ENCODE results near the gene PIP5K1B.

Gene PIP5K1B

DNA sequence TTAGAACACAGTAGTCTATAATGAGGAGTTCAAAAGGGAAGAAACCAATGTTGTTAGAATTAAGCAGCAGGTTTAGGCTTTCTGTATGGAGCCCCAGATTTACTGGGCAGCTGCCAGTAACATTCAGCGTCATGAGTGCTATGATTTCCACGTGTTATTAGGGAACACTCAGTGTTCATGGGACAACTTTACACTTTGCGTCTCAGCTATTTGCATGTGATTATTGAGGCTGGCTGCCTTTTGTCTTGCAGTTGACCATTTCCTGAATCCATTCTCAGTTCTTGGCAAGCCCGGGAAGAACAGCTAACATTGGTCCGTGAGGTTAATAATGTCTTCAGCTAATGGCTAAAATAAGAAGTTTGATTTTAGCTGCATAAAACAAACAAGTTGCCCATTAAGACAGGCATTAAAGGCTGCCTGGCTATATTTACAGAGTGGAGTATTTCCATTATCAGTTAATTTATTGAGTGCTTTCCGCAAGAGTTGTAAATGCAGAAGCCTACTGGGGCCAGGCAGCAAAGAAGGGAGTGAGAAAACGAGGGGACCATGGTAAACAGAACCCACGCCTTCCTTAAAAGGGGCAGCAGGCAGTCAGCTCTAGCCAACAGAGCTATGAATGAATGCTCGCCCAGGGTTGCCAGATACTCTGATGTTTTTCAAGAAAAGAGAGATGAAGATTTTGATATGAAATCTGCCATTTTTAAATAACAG, 120.9 kb downstream of the PIP5K1B start:
- no peak for DNase-seq

DNA sequence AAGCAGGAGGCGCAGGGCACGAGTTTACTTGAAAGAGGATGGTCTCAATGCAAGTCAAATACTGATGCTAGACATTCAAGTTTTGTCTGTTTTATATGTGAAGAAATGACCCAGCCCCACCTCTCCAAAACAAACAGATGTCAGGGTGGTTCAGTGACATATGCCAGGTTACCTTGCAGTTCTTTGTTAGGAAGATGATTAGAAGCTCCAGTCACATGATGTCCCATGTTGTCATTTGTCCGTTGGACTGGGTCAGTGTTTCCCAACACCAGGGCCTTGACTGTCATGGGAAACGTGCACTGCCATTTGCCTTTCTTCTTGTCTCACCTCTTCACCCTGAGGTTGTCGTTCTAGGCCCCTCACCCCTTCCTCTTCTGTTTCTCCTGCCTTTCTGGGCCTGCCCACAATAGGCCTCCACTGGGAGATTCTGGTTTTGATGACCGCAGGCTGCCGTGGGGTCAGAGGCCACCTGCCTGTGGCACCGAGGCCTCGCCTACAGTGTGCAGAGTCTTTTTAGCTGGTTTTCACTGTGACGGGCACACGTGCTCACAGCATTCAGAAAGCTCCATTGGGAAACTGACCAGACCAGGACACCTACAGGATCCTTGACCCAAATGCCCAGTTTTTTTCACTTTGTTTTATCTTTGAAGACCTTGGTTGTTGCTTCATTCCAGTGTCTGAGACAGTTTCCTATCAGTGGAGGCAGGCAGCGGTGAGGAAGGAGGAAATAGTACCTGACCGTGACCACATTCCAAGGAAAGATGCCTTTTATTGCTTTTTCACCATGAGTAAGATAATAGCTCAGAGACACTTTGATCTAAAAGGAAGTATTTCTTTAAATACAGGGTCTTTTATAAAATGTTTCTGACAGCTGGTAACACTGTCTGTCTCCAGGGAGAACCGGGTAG, 123.1 kb downstream of the PIP5K1B start:
- no peak for DNase-seq

DNA sequence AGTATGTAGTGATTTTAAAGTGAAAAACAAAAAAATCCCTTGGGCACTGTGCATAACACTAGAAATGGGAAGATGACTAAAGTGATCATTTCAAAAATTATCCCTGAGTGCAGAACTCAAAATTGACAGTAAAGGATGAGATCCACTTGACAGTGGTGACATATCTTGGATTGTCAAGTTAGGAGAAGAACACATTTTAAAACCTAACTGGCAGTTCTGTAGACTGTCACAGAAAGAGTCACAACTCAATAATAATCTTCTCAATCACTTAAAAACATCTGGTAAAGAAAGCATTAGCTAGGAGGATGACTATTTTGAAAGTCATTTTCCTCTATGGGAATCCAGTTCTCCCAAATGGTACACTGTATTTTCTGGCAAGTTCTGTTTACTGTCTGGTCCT, 127.1 kb downstream of the PIP5K1B start:
- DNase-seq = no peak

DNA sequence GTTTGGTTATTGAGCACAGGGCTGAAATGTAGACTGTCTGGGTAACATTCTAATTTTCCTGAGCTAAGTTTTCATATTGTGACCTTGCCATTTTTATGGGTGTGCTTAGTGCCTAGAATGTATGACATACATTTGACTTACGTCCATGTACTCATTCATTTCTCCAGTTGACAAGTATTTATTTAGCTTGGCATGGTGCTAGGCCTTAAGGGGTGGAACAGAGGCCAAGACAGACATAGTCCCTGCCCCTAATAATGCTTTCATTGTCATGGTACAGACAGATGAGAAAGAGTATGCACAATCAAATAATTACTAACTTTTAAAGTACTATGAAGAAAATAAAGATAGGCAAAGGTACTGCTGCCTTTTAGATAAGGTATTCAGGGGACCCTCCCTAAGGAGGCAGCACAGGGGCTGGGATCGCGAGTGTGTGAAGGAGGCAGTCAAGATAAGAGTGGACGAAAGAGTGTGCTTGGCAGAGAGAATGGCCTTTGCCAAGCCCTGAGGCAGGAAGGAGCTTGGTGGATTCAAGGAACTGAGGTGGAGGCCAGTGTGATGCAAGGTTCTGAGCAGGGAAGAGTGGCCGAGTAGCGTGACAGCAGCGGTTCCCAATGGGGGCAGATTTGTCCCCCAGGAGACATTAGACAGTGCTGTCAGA, 128.0 kb downstream of the PIP5K1B start:
- DNase-seq = no peak

DNA sequence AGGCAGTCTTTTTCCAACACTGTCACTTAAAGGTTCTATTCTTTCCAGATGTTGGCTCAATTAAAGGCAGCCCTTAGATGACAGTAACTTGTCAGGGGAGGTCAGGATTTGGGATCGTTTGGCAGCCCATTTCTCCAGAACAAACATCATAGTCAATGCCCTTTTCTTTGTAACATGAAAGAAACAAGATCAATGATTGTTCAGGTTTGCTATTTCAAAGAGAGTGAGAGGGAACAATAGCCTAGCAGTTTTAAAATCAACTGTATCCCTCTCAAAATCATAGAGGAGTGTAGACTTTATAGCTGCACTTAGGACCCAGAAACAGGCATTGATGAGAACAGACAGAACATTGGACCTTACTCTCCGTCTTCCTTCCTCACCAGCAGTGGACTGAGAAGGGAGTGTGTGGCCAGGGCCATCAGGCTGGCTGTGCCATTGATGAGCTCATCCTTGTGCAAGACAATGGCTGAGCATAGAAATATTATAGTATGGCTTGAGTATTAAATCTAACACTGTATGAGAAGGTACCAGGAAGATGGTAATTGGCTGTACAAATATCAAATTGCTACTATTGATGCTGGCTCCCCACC, 130.0 kb downstream of the PIP5K1B start:
- no peak for DNase-seq

DNA sequence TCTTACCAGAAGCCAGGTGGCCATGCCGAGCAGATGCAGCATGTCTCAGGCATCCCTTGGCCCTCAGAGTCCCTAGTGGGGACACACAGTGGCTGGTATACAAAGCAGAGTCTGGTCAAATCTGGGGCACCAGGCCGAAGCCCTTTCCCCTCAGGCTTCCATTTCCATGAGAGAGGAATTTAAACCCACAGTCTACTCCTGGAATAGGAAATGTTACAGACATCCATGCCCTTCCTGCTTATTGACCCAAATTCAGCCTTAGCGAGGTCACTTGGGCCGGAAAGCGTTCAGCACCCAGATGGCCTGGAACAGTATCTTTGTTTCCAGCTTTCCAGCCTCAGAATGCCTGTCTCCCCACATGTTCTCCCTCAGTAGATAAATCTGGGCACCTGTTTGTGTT, 131.7 kb downstream of the PIP5K1B start:
- DNase-seq = no peak

DNA sequence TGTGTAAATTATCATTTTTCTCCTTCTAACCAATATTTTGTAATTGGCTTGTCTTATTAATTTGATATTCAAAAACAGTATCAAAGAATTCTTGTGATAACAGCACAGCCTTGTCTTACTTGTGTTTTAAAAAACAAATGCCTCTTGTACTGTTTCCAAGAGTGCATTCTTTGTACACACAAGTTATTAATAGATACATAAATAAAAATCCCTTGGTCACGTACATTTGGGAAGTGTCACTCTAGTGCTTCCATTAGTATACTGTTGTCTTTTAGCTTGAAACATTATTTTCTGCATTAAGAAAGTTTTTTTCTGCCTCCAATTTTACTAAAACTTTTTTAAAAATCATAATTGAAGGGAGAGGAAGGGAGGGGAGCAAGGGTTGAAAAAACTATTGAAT, 133.2 kb downstream of the PIP5K1B start:
- DNase-seq = no peak

DNA sequence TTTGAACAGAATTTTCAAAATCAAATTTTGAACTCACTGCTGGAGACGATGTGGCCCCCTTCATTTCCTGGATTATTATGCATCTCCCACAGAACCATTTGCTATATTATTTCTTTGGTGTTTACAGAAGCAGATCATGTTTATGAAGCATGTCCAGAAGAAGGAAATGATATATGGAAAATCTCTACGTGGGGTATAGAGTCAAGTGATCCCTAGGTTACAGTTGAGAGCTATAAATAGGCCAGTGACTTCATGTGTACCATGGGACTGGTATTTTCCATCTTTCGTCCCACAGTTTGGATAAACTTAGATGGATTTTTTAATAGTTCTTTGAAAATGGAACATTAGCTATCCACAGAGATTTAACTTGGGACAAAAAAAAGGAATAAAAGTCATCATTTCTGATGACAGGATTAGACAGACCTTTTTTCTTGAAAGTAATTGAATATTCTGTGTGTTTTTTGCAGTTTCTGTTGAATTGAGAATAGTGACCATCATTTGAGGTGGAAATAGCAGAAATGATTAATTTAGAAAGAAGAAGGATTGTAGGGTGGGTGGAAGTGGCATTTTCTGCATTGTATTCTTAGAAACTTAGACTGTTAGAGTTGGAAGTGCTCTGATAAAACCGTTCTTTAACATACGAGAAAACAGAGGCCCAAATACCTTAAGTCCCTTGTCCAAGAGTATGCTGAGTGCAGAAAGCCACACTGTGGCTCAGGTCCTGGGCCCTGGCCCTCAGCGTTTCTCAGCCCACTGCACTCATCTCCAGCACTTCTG, 136.4 kb downstream of the PIP5K1B start:
- DNase-seq = no peak

DNA sequence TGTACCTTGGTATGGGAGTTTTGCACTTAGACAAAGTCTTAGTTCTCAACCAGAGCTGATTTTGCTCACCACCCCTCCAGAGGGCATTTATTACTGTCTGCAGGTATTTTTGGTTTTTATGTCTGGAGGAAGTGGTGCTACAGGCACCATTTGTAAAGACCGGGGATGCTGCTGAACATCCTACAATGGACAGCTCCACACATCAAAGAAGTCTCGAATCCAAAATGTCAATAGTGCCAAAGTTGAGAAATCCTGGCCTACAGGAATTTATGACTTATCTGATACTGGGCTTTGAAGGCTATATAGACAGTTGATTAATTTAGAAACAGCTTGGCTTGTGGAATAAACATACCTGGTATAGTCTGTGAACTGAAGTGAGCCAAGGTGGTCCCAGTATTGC, 137.5 kb downstream of the PIP5K1B start:
- no peak for DNase-seq

DNA sequence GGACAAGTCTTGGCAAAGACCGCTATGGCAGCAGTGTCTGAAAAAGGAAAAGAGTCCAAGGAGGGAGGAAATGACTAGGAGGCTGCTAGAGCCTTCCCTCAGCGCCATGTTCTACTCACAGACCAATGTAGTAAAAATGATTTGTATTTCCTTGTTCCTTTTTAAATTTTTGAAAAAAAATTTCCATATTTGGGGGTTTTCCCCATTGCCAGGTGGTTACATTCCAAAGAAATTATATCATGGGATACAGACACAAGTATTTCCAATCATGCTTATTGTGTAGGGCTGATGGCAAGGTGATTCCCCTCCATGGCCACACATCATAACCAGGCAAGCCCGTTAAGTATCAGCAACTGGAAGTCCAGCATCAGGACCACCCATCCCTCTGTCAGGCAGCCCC, 138.2 kb downstream of the PIP5K1B start:
- DNase-seq = no peak

DNA sequence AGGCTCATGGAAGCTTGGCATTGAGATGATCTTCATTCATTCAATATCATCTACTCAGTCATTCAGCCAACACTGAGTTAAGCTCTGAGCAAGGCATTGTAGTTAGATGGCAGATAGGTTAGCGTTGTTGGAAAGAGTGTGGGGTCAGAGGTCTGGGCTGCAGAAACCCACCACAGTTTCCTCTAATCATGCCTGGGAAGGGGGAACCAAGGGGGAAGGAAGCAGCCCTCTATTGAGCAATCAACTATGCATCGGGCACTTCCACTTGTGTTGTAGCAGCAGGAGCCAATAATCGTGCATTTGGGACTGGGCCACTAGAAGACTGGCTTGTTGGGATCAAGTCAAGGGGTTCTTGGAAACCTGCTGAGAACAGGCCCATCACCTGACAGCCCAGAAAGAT, 139.1 kb downstream of the PIP5K1B start:
- no peak for DNase-seq

DNA sequence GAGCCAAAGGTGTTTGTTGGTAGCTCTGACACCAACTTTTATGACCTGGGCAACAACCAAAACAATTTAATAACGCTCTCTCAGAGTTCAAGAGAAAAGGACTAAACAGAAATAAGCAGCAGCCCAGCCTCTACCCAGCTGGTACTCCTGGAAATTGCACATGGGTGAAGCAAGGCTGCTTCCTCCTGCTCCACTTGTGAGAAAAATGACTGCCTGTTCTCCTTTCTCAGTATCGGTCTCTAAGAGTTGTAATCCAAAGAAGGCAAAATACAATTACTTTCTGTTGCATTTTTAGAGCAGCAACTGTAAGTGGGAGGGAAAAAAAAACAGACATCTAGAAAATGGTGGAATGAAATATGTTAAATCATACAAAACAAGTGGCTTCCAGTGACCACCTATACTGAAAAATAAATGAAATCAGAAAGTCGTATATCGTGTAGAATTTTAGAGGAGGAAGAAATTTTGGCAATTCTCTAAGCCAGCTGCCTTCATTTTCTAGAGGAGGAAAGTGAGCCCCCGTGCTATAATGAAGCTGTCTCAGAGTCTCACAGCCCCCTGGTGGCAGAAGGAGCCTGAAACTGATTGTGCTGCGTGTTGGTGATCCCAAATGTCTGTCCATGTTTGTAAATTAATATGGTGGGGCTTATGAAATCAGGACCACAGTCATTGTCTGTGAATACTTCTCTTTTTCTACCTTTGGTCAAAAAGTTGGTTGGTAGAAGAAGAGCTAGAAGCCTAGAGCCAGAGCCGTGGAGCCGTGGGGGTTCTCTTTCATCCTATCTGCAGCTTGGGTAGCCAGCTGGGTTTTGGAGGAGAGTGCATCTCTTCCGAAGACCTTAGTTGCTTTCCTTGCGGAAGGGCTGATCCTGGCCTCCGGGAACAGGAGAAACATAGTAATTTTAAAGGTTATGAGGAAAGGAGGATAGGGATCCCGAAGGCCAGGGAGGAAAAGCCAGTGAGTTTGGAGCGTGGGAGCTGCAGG, 139.9 kb downstream of the PIP5K1B start:
- no peak for DNase-seq

DNA sequence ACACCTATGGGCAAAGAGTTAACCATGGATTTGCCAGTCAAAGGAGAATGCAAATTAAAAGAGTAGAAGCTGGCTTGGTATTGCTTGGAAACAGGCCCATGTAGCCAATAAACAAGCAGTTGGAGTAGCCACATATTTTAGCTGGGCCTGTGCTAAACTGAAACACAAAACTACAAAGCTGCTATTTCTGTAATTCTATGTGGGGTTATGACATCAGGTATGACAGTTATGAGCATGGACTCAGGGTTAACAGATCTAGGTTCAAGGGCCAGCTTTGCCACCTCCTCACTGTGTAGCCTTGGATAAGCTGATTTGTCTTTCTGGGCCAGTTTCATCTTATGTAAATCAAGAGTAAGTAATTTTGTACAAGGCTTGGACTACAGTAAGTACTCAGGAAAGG, 142.7 kb downstream of the PIP5K1B start:
- no peak for DNase-seq

DNA sequence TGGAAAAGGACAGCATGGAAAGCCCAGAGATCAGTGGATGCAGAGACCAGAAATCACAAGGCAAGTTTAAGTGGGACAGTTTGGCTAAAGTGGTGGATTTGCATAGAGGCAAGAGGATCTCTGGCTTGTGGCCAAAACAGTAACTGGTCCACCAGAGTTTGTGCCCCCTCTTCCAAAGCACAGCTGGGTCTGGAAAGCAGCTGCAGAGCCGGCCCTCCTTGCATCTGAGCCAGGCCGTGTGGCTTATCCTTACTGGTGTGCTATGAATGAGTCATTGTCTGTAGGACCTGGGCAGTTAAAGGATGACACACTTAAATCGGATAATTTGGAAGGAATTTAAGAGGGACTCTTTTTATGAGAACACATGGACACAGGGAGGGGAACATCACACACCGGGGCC, 146.6 kb downstream of the PIP5K1B start:
- no peak for DNase-seq

DNA sequence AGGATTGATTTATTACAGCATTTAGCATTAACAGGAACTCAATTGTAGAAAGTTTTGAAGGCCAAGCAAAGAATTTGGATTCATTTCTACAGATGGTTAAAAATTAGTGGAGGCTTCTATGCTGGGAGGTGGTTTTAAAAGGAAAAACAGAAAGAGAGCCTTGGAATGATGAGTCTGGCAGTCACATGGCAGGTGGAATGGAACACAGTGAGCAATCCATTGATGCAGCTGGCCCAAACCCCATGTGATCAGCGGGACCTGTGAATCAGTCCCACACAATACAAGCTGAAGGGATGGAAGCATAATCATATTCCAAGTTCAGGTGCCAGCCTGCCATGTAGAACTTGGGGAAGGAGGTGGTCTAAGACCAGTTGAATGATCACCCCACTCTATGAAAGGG, 147.9 kb downstream of the PIP5K1B start:
- DNase-seq = no peak

DNA sequence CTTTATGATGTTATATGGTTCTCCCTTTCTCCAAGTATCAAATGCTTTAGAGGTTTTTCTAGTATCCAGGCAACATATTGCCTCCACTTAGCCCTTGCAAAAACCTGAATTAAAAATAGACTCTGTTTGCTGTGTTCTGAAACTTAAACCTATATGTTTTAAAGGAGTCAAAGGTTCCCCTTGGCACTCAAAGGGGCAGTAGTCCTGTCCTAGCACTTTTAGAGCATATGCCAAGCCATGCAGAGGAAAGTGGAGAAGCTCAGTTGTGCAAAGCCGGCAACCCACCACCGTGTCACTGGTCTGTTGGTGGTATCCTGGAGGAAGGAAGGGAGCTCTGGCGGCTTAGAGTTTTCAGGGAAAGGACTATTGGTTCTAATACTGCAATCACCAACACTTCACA, 154.3 kb downstream of the PIP5K1B start:
- no peak for DNase-seq

DNA sequence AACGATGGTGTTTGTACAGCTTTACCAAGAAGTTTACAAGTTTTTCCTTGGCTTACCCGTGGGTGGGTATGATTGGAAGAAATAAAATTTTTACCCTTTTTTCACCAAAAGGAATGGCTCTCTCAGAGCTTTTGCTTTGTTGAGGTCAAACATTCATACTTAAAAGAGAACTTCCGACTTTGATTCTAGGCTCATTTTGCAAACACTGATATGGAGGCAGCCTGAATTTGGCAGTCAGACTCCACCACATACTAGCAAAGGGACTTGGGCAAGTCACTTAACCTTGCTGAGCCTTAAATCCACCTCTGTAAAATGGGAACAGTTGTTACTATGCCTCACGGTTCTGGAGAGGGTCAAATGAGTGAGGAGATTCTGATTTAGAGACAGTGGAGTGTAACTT, 155.4 kb downstream of the PIP5K1B start:
- DNase-seq = no peak

DNA sequence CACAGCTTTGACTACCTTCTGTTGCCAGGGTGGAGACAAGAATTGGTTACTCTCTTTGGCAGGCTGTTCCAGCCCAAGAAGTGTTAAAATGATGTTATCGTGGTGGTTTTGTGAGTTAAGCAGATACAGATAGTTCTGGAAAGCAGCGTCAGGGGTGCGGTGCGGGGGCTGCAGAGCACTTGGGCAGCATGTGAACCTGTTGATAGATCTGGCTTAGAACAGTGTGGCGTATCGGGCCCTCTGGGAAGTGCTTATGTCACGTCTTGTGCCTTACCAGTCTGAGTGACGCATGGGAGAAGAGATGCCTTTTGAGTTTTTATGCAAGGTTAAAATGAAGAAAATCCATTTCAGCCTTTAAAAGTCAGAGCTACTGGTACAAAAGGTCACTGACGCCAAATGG, 156.4 kb downstream of the PIP5K1B start:
- no peak for DNase-seq

DNA sequence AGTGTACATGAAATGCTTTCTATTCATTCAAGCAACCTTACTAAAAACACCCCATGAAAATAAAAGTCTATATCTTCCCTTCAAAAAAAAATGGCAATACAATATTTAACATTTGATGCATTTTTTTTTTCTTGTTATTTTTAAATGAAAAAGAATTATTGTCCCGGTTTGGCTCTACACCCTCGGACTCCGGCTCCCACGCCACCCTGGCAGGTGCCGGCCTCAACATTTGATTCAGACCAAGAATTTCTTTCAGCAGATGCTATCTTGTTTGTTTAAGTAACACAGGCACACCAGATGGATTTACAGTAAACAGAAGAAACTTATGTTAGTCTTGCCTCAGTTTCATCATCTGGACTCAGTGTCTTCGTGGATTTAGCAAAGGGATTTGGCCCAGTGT, 162.0 kb downstream of the PIP5K1B start:
- DNase-seq = no peak

DNA sequence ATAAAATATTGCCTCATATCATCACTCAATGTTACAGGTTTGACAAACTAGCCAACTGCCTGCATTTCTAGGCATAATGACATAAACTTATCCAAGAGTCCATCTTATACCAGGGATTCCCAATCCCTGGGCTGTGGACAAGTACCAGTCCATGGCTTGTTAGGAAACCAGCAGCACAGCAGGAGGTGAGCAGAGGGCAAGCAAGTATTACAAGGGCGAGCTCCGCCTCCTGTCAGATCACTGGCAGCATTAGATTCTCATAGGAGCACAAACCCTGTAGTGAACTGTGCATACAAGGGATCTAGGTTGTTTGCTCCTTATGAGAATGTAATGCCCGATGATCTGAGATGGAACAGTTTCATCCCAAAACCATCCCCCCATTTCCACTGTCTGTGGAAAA, 164.0 kb downstream of the PIP5K1B start:
- DNase-seq = no peak

DNA sequence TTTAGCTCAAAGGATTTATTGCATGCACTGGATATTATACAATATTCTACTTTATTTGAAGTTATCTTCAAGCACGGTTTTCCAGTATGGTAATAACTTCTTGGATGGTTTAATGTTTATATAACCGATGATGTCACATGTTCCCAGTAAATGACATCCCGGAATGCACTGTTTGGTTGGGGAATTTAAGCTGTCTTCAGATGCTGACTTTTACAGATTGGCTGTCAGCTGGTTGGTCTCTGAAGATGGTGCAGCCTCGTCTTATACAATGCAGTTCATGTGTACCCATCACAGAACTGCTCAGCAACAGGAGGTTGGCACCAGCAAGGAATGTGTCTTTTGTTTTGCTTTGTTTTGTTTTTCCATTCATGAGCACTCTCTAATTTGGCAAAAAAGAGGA, 165.0 kb downstream of the PIP5K1B start:
- DNase-seq = no peak
